GM23338 (cell line): ENCODE data around the gene SCAPER.

ENCODE experiments used
- EZH2 ChIP-seq: fragments of 200-600 bp; sonication (generic); IDR thresholded peaks from one replicate; pipeline ENCODE4 v1.8.0; 2017; ENCODE audit warnings: antibody characterized with exemption, mild to moderate bottlenecking, low read depth; ENCODE audit not compliant: unreplicated experiment
- EZH2phosphoT487 ChIP-seq: fragments of 200-600 bp; sonication (generic); IDR thresholded peaks from one replicate; pipeline ENCODE4 v1.8.1; 2018; ENCODE audit warnings: antibody characterized with exemption; ENCODE audit not compliant: unreplicated experiment
- JUNB ChIP-seq: IDR thresholded peaks from one replicate; pipeline ENCODE4 v1.6.1; 2016; ENCODE audit warnings: antibody characterized with exemption; ENCODE audit not compliant: unreplicated experiment
- NANOG ChIP-seq: IDR thresholded peaks from 2 replicates; pipeline ENCODE4 v1.6.1; 2016; ENCODE audit warnings: antibody characterized with exemption, borderline replicate concordance
- POLR2AphosphoS5 ChIP-seq: IDR thresholded peaks from 2 replicates; pipeline ENCODE4 v1.6.1; 2016; ENCODE audit warnings: antibody characterized with exemption, low read depth
- STAT1 ChIP-seq: IDR thresholded peaks from one replicate; pipeline ENCODE4 v1.6.1; 2016; ENCODE audit warnings: antibody characterized with exemption; ENCODE audit not compliant: unreplicated experiment
- ZNF114 ChIP-seq: fragments of 250-450 bp; sonication (Bioruptor Pico); IDR thresholded peaks from 2 replicates; pipeline ENCODE4 v1.5.0; 2020; ENCODE audit warnings: mild to moderate bottlenecking, moderate library complexity
- ZNF331 ChIP-seq: fragments of 250-450 bp; sonication (Bioruptor Pico); IDR thresholded peaks from 2 replicates; pipeline ENCODE4 v1.5.0; 2020; ENCODE audit warnings: low read depth, mild to moderate bottlenecking, moderate library complexity
- TF ChIP-seq, protein P1 (sequence below), 2 experiments: fragments of 200-600 bp in 1 of 2; sonication (generic) in 1 of 2; conservative IDR thresholded peaks; 2 replicates each; pipeline versions ENCODE4 v1.5.1 to v1.6.1; 2016 to 2017; ENCODE audit warnings: antibody characterized with exemption in 2 of 2, low read depth in 2 of 2, mild to moderate bottlenecking in 2 of 2, moderate library complexity in 1 of 2
- TF ChIP-seq, protein P2 (sequence below): IDR thresholded peaks from one replicate; pipeline ENCODE4 v1.6.1; 2018; ENCODE audit warnings: antibody characterized with exemption; ENCODE audit not compliant: unreplicated experiment
- TF ChIP-seq, protein P3 (sequence below): IDR thresholded peaks from 2 replicates; pipeline ENCODE4 v1.6.1; 2016; ENCODE audit warnings: antibody characterized with exemption

DNA sequence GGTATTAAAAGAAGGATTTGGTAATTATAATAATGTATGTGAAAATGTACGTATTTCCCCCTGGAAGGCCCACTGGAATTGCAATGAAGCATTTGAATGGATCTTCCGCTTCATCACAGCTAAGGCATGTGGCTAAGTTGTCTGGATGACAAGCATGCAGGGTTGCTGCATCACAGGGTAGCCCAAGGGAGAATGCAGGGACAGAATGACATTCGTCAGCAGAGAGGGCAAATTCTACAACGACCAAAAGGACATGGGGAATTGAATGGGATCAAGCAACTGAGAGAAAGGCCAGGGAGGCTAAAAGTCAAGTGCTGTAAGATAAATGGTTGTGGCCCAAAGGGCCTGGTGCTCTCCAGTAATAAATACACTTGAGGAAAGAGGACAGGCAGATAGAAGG lies 473.2 kb downstream of the SCAPER start:
- TF ChIP-seq, protein P1, sequence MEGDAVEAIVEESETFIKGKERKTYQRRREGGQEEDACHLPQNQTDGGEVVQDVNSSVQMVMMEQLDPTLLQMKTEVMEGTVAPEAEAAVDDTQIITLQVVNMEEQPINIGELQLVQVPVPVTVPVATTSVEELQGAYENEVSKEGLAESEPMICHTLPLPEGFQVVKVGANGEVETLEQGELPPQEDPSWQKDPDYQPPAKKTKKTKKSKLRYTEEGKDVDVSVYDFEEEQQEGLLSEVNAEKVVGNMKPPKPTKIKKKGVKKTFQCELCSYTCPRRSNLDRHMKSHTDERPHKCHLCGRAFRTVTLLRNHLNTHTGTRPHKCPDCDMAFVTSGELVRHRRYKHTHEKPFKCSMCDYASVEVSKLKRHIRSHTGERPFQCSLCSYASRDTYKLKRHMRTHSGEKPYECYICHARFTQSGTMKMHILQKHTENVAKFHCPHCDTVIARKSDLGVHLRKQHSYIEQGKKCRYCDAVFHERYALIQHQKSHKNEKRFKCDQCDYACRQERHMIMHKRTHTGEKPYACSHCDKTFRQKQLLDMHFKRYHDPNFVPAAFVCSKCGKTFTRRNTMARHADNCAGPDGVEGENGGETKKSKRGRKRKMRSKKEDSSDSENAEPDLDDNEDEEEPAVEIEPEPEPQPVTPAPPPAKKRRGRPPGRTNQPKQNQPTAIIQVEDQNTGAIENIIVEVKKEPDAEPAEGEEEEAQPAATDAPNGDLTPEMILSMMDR (conservative IDR thresholded peaks at IDR 0.05; ENCODE audit: low read depth in 2 of 2), result no peak
- no peak for TF ChIP-seq EZH2
- TF ChIP-seq, protein P2, sequence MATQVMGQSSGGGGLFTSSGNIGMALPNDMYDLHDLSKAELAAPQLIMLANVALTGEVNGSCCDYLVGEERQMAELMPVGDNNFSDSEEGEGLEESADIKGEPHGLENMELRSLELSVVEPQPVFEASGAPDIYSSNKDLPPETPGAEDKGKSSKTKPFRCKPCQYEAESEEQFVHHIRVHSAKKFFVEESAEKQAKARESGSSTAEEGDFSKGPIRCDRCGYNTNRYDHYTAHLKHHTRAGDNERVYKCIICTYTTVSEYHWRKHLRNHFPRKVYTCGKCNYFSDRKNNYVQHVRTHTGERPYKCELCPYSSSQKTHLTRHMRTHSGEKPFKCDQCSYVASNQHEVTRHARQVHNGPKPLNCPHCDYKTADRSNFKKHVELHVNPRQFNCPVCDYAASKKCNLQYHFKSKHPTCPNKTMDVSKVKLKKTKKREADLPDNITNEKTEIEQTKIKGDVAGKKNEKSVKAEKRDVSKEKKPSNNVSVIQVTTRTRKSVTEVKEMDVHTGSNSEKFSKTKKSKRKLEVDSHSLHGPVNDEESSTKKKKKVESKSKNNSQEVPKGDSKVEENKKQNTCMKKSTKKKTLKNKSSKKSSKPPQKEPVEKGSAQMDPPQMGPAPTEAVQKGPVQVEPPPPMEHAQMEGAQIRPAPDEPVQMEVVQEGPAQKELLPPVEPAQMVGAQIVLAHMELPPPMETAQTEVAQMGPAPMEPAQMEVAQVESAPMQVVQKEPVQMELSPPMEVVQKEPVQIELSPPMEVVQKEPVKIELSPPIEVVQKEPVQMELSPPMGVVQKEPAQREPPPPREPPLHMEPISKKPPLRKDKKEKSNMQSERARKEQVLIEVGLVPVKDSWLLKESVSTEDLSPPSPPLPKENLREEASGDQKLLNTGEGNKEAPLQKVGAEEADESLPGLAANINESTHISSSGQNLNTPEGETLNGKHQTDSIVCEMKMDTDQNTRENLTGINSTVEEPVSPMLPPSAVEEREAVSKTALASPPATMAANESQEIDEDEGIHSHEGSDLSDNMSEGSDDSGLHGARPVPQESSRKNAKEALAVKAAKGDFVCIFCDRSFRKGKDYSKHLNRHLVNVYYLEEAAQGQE, result no peak
- TF ChIP-seq ZNF331 (CRISPR knock-in tag), result no peak
- TF ChIP-seq POLR2AphosphoS5, result no peak
- TF ChIP-seq EZH2phosphoT487, result no peak
- TF ChIP-seq JUNB, result no peak
- TF ChIP-seq ZNF114, result no peak
- no peak for TF ChIP-seq NANOG
- TF ChIP-seq, protein P3, sequence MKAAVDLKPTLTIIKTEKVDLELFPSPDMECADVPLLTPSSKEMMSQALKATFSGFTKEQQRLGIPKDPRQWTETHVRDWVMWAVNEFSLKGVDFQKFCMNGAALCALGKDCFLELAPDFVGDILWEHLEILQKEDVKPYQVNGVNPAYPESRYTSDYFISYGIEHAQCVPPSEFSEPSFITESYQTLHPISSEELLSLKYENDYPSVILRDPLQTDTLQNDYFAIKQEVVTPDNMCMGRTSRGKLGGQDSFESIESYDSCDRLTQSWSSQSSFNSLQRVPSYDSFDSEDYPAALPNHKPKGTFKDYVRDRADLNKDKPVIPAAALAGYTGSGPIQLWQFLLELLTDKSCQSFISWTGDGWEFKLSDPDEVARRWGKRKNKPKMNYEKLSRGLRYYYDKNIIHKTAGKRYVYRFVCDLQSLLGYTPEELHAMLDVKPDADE, result no peak
- TF ChIP-seq STAT1, result no peak
